GM12874 (cell line): ENCODE data around the gene PLA2G10.

ENCODE experiments used
- CTCF ChIP-seq: IDR thresholded peaks from 2 replicates; pipeline ENCODE4 v1.5.1; 2011; ENCODE audit warnings: low read depth, mild to moderate bottlenecking, control low read depth, low read length, moderate library complexity; ENCODE audit not compliant: insufficient read depth

Gene PLA2G10

GRCh38 chr16:14634389-14634725, 59.8 kb downstream of the PLA2G10 start:
- no peak for TF ChIP-seq CTCF

DNA sequence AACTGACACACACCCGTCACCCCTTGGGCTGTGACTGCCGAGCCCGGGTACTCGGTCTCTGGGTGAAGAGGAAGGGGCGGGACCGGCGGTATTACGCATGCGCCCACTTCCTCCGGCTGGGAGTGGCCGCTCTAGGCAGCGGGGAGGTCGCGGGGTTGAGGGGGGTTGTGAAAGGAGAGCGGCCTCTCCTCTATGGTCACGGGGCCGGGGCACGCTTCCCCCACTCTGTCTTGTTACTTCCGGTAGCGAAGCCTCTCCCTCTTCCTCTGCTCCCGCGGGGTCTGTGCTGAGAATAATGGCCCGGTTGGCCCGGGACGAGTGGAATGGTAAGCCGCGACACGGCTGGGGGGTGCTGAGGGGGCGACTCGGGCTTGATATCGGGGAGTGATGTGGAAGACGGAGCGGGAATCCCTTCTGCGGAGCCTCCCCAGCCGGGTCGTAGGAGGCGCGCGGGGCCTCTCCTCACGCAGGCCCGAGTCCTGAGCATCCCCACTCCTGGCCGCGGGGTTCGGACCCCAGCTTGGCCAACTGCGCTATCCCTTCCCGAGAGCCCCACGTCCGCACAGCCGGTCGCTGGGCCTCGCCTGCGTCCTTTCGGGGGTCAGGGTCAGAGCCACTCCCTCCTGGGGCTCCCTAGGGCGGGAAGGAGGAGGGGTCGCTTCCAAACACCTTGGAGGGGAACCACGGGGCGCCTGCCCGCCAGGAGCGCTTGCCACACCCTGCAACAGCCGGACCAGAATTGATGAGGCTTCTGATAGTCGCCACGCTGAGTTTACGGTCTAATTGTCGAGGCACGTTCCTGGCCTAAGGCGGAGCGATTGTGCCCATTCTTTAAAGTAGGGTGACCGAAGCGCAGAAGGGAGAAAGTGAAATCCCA, 61.2 kb downstream of the PLA2G10 start, which contains the start of gene BFAR:
Gene BFAR (plus strand): TSS at position 259 of the 877 bp plus-strand sequence. CDS start 11,396 bp downstream, outside the sequence.
- TF ChIP-seq CTCF = no peak

DNA sequence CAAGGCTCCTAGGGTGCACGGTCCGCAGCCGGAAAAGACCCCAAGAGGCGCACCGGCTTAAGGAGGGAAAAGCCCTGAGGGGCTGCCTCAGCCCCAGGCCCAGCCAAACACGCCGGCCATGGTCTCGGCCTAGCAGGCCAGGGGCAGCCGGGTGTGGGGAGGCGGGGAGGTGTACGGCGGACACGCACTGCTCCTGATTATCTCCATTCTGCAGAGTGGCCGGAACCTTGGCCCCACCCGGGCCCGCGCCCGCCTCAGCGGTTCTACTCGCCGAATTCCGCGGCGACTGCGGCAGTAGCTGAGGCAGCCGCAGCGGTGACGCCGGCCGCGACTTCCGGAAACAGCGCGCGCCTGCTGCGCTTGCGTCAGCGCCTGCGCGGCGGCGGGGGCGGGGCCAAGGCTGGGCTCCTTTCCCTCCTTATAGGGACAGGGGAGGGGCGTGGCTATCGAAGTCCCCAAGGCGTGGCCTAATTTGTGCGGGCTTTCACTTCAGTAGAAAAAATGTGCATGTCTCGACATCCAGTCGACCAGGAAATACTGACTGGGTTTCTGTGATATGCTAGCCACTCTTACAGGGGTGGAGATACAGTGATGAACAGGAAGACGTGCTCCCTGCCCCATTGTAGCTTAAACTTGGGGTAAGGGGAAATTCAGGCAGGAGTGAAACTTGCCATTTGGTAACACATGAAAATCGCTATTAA, 64.0 kb downstream of the PLA2G10 start, which contains the start of gene PARN:
Gene PARN (minus strand): TSS at position 342 of the 701 bp plus-strand sequence. CDS start 135 bp downstream, at position 207.
- TF ChIP-seq CTCF = no peak

DNA sequence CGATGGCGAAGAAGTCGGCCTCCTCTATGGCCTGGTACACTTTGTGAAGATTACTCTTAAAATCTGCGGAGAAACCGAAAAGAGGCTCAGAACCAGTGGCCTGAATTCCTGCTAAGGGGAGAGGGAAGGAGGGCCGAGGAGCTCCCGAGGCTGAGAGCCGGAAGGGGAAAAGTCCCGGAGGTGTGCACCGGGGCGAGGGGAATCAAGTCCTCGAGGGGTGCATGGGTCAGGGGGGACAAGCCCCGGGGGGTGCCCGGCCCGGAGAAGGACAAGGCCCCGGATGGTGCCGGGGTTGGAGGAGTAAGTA, 64.5 kb downstream of the PLA2G10 start:
- no peak for TF ChIP-seq CTCF

- no peak for TF ChIP-seq CTCF
These were observed 65.1 kb downstream of the PLA2G10 start for GRCh38 chr16:14628806-14629611.

GRCh38 chr16:14627078-14627477, 67.0 kb downstream of the PLA2G10 start:
- TF ChIP-seq CTCF = no peak
